Measurements from ENCODE around the gene MAB21L1.

DNA sequence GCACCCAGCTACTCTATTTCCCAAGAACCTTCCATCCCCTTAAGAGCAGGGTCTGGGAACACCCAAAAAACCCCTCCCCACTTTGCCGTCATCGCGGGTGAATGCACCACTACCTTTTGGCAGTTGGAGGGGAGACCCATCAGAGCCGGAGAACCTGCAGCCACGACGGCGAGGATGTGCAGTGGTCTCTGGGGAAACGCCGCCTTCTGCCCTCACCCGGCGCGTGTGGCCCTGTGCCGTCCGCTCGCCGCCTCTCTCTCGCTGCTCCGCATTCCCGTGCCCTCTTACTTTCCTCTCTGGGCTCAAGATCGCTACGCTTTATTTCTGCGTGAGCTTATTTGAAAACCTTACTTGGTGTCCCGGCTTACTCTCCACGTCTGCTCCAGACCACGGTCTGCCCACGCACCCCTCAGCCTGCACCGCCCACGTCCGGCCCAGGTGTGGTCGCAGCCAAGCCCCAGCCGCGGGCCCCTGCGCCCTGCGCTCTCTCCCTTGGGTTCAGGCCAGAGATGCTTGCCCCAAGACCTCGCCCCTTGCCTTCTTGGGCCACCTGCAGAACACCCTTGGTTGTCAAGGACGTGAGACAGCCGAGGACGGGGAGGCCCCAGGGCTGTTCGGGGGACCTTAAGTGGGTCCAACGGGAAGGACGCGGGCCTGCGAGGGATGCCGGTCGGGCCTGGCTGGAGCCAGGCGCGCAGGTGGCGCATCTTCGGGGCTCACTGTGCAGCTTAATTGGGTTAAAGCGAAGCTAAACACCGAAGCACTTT, 2.0 kb upstream of the MAB21L1 start:
- no peak for TF ChIP-seq EP300 (IDR thresholded peaks at IDR 0.05)
- TF ChIP-seq RCOR1 (IDR thresholded peaks at IDR 0.05; ENCODE audit: low read depth, low read length) = no peak
- TF ChIP-seq, protein P1, sequence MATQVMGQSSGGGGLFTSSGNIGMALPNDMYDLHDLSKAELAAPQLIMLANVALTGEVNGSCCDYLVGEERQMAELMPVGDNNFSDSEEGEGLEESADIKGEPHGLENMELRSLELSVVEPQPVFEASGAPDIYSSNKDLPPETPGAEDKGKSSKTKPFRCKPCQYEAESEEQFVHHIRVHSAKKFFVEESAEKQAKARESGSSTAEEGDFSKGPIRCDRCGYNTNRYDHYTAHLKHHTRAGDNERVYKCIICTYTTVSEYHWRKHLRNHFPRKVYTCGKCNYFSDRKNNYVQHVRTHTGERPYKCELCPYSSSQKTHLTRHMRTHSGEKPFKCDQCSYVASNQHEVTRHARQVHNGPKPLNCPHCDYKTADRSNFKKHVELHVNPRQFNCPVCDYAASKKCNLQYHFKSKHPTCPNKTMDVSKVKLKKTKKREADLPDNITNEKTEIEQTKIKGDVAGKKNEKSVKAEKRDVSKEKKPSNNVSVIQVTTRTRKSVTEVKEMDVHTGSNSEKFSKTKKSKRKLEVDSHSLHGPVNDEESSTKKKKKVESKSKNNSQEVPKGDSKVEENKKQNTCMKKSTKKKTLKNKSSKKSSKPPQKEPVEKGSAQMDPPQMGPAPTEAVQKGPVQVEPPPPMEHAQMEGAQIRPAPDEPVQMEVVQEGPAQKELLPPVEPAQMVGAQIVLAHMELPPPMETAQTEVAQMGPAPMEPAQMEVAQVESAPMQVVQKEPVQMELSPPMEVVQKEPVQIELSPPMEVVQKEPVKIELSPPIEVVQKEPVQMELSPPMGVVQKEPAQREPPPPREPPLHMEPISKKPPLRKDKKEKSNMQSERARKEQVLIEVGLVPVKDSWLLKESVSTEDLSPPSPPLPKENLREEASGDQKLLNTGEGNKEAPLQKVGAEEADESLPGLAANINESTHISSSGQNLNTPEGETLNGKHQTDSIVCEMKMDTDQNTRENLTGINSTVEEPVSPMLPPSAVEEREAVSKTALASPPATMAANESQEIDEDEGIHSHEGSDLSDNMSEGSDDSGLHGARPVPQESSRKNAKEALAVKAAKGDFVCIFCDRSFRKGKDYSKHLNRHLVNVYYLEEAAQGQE (IDR thresholded peaks at IDR 0.05) = no peak
